ENCODE data around the gene FASN. TPM values are rescaled to one million over a fixed set of nuclear protein-coding genes. Genes with fewer than 3 reads are reported as not detected.

The FASN gene
- total and polyA plus RNA-seq, 2 of the 13 experiments (the other 11 are each of a cell fraction or from before 2014, with no cell fraction given), result 51.7 to 101 TPM

DNA sequence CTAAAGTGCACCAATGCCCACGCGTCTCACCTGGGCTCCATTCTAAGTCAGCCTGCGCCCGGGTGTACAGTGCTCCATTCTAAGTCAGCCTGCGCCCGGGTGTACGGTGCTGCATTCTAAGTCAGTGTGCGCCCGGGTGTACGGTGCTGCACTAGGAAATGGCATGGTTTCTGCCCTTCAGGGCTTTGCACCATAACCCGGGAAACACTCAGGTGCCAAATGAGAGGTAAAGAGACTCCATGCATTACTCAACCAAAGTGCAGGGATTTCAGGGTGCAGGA lies 29.2 kb upstream of the FASN start:
- DNase-seq (ENCODE audit: low spot score) (no peak), FAIRE-seq (no peak), ATAC-seq (no peak)
- no TSS peak for BruUV-seq (replicated peaks)
- H3K9me3 ChIP-seq (ENCODE audit: low read length), result no peaks in the 10 kb centered on the region
- 90% methylated on average over 8 of the region's 11 CpGs for WGBS (ENCODE audit: low lambda C conversion rate)
- no peak overlapping the region for H3K4me2 ChIP-seq (ENCODE audit: low read depth, low read length)
- no peak overlapping the region for H2AFZ ChIP-seq (ENCODE audit: low read length)
- CTCF ChIA-PET (ENCODE audit: low intra/inter-chr PET ratio, low total read pairs), result no interaction called here
- H3K4me1 ChIP-seq (ENCODE audit: insufficient read depth, low read length), result peaks cover 5% of the 10 kb centered on the region
- H3K4me3 ChIP-seq (replicated peaks in 1 of 3; ENCODE audit: insufficient read depth in 1 of 3, low read depth in 2 of 3, low read length in 3 of 3), result no peak overlapping the region
- no peaks in the 10 kb centered on the region for H3K27me3 ChIP-seq (ENCODE audit: control insufficient read depth in 1 of 2, insufficient read depth in 2 of 2, low read length in 2 of 2)
- H3K9ac ChIP-seq (ENCODE audit: insufficient read depth, low read depth, low read length), result no peak overlapping the region
- in situ Hi-C loops (cut with HindIII; ENCODE audit: extremely low pct_ligation_motif_present, low pct_unique_long_range_greater_than_20kb) (no loop called here), intact Hi-C loops (cut with micrococcal nuclease; ENCODE audit: unreplicated experiment) (no loop called here)
- POLR2A ChIA-PET, result no interaction called here
- peaks cover 0 to 1% of the 10 kb centered on the region in 2 experiments; a peak in 3 of 5 replicates for H3K36me3 ChIP-seq (replicated peaks in 1 of 2; ENCODE audit: control insufficient read depth in 1 of 2, insufficient read depth in 2 of 2, low read length in 2 of 2)
- no peaks in the 10 kb centered on the region for H3K79me2 ChIP-seq (ENCODE audit: insufficient read depth, low read length)
- H4K20me1 ChIP-seq (ENCODE audit: insufficient read depth, low read length), result no peaks in the 10 kb centered on the region
- no peak overlapping the region for H3K27ac ChIP-seq (ENCODE audit: extremely low read length, insufficient read depth, low read length)
- TF ChIP-seq NFE2L1 (CRISPR knock-in tag; IDR thresholded peaks at IDR 0.05; ENCODE audit: borderline replicate concordance) (no peak), ZNF205 (CRISPR knock-in tag; IDR thresholded peaks at IDR 0.05) (no peak), DNMT3B (CRISPR knock-in tag; conservative IDR thresholded peaks at IDR 0.05) (no peak), ZC3H4 (CRISPR knock-in tag; IDR thresholded peaks at IDR 0.05; ENCODE audit: borderline replicate concordance) (no peak), IKZF4 (CRISPR knock-in tag; IDR thresholded peaks at IDR 0.05; ENCODE audit: borderline replicate concordance, low read depth, not compliant biosample characterization) (no peak), SETDB1 (CRISPR knock-in tag; IDR thresholded peaks at IDR 0.05; ENCODE audit: borderline replicate concordance) (no peak), STAT5B (CRISPR knock-in tag; IDR thresholded peaks at IDR 0.05) (no peak), FOXP1 (IDR thresholded peaks at IDR 0.05) (no peak), FOXP1 (CRISPR knock-in tag; IDR thresholded peaks at IDR 0.05) (no peak), FOXC1 (CRISPR knock-in tag; IDR thresholded peaks at IDR 0.05; ENCODE audit: borderline replicate concordance) (no peak), ZSCAN30 (CRISPR knock-in tag; IDR thresholded peaks at IDR 0.05) (no peak), ZNF230 (CRISPR knock-in tag; IDR thresholded peaks at IDR 0.05) (no peak), ZBTB7B (CRISPR knock-in tag; IDR thresholded peaks at IDR 0.05) (no peak)
- TF ChIP-seq, protein P1, sequence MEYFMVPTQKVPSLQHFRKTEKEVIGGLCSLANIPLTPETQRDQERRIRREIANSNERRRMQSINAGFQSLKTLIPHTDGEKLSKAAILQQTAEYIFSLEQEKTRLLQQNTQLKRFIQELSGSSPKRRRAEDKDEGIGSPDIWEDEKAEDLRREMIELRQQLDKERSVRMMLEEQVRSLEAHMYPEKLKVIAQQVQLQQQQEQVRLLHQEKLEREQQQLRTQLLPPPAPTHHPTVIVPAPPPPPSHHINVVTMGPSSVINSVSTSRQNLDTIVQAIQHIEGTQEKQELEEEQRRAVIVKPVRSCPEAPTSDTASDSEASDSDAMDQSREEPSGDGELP (IDR thresholded peaks at IDR 0.05; ENCODE audit: borderline replicate concordance, low read depth), result no peak
- TF ChIP-seq, protein P2, sequence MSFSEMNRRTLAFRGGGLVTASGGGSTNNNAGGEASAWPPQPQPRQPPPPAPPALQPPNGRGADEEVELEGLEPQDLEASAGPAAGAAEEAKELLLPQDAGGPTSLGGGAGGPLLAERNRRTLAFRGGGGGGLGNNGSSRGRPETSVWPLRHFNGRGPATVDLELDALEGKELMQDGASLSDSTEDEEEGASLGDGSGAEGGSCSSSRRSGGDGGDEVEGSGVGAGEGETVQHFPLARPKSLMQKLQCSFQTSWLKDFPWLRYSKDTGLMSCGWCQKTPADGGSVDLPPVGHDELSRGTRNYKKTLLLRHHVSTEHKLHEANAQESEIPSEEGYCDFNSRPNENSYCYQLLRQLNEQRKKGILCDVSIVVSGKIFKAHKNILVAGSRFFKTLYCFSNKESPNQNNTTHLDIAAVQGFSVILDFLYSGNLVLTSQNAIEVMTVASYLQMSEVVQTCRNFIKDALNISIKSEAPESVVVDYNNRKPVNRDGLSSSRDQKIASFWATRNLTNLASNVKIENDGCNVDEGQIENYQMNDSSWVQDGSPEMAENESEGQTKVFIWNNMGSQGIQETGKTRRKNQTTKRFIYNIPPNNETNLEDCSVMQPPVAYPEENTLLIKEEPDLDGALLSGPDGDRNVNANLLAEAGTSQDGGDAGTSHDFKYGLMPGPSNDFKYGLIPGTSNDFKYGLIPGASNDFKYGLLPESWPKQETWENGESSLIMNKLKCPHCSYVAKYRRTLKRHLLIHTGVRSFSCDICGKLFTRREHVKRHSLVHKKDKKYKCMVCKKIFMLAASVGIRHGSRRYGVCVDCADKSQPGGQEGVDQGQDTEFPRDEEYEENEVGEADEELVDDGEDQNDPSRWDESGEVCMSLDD (CRISPR knock-in tag; IDR thresholded peaks at IDR 0.05; ENCODE audit: borderline replicate concordance), result no peak
- TF ChIP-seq, protein P3, sequence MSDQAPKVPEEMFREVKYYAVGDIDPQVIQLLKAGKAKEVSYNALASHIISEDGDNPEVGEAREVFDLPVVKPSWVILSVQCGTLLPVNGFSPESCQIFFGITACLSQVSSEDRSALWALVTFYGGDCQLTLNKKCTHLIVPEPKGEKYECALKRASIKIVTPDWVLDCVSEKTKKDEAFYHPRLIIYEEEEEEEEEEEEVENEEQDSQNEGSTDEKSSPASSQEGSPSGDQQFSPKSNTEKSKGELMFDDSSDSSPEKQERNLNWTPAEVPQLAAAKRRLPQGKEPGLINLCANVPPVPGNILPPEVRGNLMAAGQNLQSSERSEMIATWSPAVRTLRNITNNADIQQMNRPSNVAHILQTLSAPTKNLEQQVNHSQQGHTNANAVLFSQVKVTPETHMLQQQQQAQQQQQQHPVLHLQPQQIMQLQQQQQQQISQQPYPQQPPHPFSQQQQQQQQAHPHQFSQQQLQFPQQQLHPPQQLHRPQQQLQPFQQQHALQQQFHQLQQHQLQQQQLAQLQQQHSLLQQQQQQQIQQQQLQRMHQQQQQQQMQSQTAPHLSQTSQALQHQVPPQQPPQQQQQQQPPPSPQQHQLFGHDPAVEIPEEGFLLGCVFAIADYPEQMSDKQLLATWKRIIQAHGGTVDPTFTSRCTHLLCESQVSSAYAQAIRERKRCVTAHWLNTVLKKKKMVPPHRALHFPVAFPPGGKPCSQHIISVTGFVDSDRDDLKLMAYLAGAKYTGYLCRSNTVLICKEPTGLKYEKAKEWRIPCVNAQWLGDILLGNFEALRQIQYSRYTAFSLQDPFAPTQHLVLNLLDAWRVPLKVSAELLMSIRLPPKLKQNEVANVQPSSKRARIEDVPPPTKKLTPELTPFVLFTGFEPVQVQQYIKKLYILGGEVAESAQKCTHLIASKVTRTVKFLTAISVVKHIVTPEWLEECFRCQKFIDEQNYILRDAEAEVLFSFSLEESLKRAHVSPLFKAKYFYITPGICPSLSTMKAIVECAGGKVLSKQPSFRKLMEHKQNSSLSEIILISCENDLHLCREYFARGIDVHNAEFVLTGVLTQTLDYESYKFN (CRISPR knock-in tag; conservative IDR thresholded peaks at IDR 0.05), result no peak
- TF ChIP-seq, protein P4, sequence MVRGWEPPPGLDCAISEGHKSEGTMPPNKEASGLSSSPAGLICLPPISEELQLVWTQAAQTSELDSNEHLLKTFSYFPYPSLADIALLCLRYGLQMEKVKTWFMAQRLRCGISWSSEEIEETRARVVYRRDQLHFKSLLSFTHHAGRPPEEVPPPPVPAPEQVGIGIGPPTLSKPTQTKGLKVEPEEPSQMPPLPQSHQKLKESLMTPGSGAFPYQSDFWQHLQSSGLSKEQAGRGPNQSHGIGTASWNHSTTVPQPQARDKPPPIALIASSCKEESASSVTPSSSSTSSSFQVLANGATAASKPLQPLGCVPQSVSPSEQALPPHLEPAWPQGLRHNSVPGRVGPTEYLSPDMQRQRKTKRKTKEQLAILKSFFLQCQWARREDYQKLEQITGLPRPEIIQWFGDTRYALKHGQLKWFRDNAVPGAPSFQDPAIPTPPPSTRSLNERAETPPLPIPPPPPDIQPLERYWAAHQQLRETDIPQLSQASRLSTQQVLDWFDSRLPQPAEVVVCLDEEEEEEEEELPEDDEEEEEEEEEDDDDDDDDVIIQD (CRISPR knock-in tag; IDR thresholded peaks at IDR 0.05; ENCODE audit: low read depth), result no peak
- TF ChIP-seq, protein P5, sequence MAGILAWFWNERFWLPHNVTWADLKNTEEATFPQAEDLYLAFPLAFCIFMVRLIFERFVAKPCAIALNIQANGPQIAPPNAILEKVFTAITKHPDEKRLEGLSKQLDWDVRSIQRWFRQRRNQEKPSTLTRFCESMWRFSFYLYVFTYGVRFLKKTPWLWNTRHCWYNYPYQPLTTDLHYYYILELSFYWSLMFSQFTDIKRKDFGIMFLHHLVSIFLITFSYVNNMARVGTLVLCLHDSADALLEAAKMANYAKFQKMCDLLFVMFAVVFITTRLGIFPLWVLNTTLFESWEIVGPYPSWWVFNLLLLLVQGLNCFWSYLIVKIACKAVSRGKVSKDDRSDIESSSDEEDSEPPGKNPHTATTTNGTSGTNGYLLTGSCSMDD (CRISPR knock-in tag; IDR thresholded peaks at IDR 0.05), result no peak

Measured in HepG2 (cell line).